H54 (cell line): Measurements from ENCODE around the gene MT1A.

Experiments
- DNase-seq: peaks from one replicate; pipeline ENCODE4 v3.0.0; 2011; ENCODE audit warnings: low spot score, mixed read lengths; ENCODE audit not compliant: insufficient read length
- FAIRE-seq: peaks from 3 replicates; lab custom pipeline; 2011; peaks lifted over from hg19 to GRCh38; lab: Jason Lieb, UNC
- POLR2A ChIP-seq: IDR thresholded peaks from 2 replicates; pipeline ENCODE4 v1.6.1; 2011; ENCODE audit warnings: low read depth, mild to moderate bottlenecking, low read length

Gene MT1A

DNA sequence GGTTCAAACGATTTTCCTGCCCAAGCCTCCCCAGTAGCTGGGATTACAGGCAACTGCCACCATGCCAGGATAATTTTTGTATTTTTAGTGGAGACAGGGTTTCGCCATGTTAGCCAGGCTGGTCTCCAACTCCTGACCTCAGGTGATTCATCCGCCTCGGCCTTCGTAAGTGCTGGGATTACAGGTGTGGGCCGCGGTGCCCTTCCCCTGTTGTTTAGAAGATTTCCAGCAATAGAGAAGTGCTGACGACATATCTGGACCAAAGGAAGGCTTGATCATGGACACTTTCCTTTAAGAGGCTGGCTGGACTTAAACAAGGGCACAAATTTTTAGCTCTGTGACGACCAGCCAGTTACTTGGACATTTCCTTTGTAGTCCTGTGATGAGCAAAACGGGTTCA is 7.3 kb upstream of the MT1A start:
- no peak for TF ChIP-seq POLR2A
- no peak for DNase-seq
- no peak for FAIRE-seq

GRCh38 chr16:56631832-56632155 is 6.7 kb upstream of the MT1A start:
- no peak for TF ChIP-seq POLR2A
- no peak for FAIRE-seq
- DNase-seq, result no peak

GRCh38 chr16:56632156-56632847 is 6.2 kb upstream of the MT1A start, which contains the start of gene MT1M:
TSS of gene MT1M (plus strand) at chr16:56632659. CDS start at chr16:56632732, 73 bp downstream.
- DNase-seq (no peak), FAIRE-seq (no peak)
- TF ChIP-seq POLR2A, result no peak

- no peak for DNase-seq
- FAIRE-seq, result no peak
- no peak for TF ChIP-seq POLR2A
Measured at GRCh38 chr16:56632848-56633365, 5.6 kb upstream of the MT1A start.

- DNase-seq (no peak), FAIRE-seq (no peak)
- no peak for TF ChIP-seq POLR2A
Measured at GRCh38 chr16:56633535-56633934, 4.9 kb upstream of the MT1A start.

DNA sequence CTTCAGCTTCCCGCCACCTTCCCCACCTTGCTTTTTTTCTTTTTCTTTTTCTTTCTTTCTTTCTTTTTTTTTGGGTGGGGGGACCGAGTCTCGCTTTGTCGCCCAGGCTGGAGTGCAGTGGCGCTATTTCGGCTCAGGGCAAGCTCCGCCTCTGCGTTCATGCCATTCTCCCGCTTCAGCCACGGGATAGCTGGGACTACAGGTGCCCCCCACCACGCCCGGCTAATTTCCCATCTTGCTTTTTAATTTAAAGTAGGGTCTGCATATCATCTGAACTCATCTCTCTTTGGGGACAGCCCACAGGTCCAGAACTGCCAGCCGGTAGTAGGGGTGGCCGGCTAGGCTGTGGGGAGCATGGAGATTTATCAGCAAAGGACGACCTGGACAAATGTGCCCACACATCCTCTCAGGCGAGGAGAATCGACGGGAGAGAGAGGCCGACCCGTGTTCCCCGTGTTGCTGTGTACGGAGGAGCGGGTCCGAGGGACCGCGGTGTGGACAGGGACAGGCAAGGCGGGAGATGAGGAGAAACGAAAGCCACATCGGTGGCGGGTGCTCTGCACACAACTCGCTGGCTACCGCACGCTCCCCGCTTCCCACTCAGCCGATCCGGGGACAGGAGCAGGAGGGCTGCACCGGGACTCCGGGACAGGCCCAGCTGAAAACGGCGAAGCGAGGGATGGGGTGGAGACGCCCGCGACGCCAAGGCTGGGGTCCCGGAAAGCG is 3.6 kb upstream of the MT1A start:
- no peak for TF ChIP-seq POLR2A
- no peak for DNase-seq
- no peak for FAIRE-seq

- TF ChIP-seq POLR2A, result no peak
- DNase-seq, result no peak
- FAIRE-seq, result no peak
Measured at GRCh38 chr16:56635441-56635967, 3.0 kb upstream of the MT1A start.

- no peak for TF ChIP-seq POLR2A
Measured at GRCh38 chr16:56636616-56637413, 1.7 kb upstream of the MT1A start.

GRCh38 chr16:56639045-56639444 is 579 bp downstream of the MT1A start:
- DNase-seq, result no peak
- no peak for TF ChIP-seq POLR2A
- no peak for FAIRE-seq

More at GRCh38 chr16:56636616-56637413, 1.7 kb upstream of the MT1A start:
- DNase-seq, result no peak
- no peak for FAIRE-seq

- DNase-seq (no peak), FAIRE-seq (no peak)
- no peak for TF ChIP-seq POLR2A
Measured at GRCh38 chr16:56640076-56640475, 1.6 kb downstream of the MT1A start.

DNA sequence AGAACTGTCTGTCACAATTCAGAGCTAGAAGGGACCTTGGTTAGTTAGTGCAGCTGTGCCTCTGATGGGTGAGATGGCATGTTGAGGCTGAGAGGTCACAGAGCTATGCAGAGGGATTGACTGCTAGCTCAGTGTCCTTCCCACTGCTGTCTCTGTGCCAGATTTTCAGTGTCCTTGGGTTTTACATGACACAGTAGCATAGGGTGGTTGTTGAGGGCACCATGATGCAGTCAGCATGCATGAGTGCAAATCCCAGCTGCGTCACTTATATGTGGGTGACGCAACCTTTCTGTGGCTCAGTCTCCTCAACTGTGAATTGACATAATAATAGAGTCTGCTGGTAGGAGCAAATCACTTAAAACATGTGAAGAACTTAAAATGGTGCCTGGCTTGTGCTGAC is 2.7 kb downstream of the MT1A start:
- TF ChIP-seq POLR2A, result no peak
- DNase-seq, result no peak
- no peak for FAIRE-seq

GRCh38 chr16:56643080-56643778 is 4.8 kb downstream of the MT1A start:
- FAIRE-seq, result no peak
- no peak for DNase-seq
- TF ChIP-seq POLR2A, result no peak

- TF ChIP-seq POLR2A, result no peak
- FAIRE-seq (no peak), DNase-seq (no peak)
Measured at GRCh38 chr16:56643833-56644232, 5.4 kb downstream of the MT1A start.
